Measurements from ENCODE around the gene SCN4A. TPM values are rescaled to one million over a fixed set of nuclear protein-coding genes. Genes with fewer than 3 reads are reported as not detected.

The SCN4A gene
- total RNA-seq, 1 donor from 2014 or later, result not detected

DNA sequence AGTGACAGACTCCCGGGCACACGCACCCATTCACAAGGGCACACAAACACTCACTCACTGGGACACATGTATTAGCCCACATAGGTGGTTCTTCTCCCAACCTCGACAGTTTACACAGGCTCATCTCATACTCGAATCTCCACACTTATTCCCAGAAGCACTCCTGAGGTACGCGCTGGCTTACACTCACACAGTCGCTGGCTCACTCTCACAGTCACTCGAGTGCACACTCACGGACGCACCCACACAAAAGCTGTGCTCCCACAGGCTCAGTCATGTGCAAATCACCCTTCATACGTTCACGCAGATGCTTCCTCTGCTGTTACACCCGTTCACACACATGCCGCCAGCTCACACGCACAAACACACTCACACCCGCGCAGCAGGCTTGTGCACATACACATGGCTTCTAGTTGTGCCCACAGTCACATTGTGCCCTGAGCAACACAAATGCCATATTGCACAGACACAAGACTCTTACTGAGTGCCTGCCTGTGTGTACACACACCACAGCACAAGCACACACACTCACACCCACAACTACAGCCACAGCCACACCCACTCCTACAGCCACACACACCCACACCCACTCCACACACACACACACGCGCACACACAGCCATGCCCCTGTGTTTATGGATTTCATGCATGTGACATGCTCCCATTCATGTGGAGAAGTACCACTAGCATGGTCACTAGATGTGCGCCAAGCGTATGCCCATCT lies 17.1 kb upstream of the SCN4A start:
- no peaks in the 10 kb centered on the region for H3K9me3 Mint-ChIP-seq (ENCODE audit: unreplicated experiment)
- no peak for DNase-seq (ENCODE audit: extremely low spot score, unreplicated experiment)
- peaks cover 42% of the 10 kb centered on the region for H3K27me3 Mint-ChIP-seq (ENCODE audit: unreplicated experiment)
- H3K4me3 Mint-ChIP-seq (ENCODE audit: unreplicated experiment), result no peak overlapping the region
- no peaks in the 10 kb centered on the region for H3K36me3 Mint-ChIP-seq (ENCODE audit: unreplicated experiment)
- peaks cover 2% of the 10 kb centered on the region for H3K4me1 Mint-ChIP-seq (ENCODE audit: unreplicated experiment)
- no peak overlapping the region for H3K27ac Mint-ChIP-seq (ENCODE audit: unreplicated experiment)
- TF ChIP-seq, protein P1, sequence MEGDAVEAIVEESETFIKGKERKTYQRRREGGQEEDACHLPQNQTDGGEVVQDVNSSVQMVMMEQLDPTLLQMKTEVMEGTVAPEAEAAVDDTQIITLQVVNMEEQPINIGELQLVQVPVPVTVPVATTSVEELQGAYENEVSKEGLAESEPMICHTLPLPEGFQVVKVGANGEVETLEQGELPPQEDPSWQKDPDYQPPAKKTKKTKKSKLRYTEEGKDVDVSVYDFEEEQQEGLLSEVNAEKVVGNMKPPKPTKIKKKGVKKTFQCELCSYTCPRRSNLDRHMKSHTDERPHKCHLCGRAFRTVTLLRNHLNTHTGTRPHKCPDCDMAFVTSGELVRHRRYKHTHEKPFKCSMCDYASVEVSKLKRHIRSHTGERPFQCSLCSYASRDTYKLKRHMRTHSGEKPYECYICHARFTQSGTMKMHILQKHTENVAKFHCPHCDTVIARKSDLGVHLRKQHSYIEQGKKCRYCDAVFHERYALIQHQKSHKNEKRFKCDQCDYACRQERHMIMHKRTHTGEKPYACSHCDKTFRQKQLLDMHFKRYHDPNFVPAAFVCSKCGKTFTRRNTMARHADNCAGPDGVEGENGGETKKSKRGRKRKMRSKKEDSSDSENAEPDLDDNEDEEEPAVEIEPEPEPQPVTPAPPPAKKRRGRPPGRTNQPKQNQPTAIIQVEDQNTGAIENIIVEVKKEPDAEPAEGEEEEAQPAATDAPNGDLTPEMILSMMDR (IDR thresholded peaks at IDR 0.05), result no peak

DNA sequence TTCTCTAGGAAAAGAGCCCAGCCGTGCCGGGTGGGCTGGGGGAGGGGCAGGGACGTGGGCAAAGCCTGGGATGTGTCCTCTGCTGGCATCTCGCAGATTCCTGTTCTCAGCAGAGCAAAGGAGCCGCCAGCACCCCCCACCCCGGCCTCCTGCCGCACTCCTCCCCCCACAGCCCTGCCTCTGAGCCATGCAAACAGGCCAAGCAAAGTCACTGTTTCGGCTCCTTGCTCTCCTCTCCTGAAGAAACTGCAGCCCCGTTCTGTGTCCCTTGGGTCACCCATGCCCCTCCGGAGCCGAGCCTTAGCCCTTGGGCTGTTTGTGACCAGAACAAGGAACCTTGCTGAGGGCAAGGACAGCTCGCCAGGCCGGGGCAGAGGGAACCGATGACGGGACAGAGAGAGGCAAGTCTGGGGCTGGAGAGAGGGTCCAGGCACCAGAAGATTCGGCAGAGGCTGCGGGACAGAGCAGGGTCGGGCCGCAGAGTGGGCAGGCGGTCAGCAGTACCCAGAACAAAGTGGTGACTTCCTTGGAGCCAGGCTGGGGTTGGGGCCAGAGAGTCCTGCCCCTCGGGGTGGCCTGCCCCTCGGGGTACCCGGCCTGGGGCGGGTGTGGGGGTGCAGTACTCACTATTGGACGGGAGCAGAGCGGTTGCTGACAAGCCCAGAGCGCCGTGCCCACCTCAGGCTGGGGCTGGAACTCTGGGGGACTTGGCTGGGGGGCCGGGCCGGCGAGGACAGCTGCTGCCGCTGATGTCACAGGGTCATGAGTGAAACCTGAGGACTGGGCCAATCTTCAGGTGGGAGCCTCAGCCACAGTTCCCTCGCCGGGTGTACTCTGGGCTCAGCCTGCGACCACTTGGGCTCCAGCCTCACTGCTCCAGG lies 16.3 kb upstream of the SCN4A start:
- H3K36me3 Mint-ChIP-seq (ENCODE audit: unreplicated experiment), result no peaks in the 10 kb centered on the region
- H3K27me3 Mint-ChIP-seq (ENCODE audit: unreplicated experiment), result peaks cover 34% of the 10 kb centered on the region
- DNase-seq (ENCODE audit: extremely low spot score, unreplicated experiment), result no peak
- no peak overlapping the region for H3K4me3 Mint-ChIP-seq (ENCODE audit: unreplicated experiment)
- H3K27ac Mint-ChIP-seq (ENCODE audit: unreplicated experiment), result no peak overlapping the region
- TF ChIP-seq, protein P1 (IDR thresholded peaks at IDR 0.05), result no peak
- peaks cover 2% of the 10 kb centered on the region for H3K4me1 Mint-ChIP-seq (ENCODE audit: unreplicated experiment)
- no peaks in the 10 kb centered on the region for H3K9me3 Mint-ChIP-seq (ENCODE audit: unreplicated experiment)

DNA sequence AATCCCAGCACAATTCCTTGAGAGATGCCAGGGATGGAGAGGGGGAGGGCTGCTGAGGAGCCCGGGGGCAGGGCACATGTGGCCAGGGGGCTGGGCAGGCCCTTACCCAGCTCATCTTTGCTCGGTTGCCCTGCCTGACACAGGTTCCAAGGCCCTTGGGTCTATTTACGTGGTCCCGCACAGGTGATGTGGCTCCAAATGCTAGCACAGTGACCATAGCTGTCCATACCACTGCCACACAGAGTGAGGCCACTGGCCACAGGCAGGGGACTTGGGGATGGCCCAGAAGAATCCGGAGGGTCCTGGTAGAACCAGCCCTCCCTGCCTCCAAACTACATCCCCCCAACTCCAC lies 15.4 kb upstream of the SCN4A start:
- H3K36me3 Mint-ChIP-seq (ENCODE audit: unreplicated experiment), result no peaks in the 10 kb centered on the region
- H3K4me3 Mint-ChIP-seq (ENCODE audit: unreplicated experiment), result no peak overlapping the region
- H3K4me1 Mint-ChIP-seq (ENCODE audit: unreplicated experiment), result peaks cover 2% of the 10 kb centered on the region
- peaks cover under 1% of the 10 kb centered on the region for H3K9me3 Mint-ChIP-seq (ENCODE audit: unreplicated experiment)
- TF ChIP-seq, protein P1 (IDR thresholded peaks at IDR 0.05), result no peak
- no peak for DNase-seq (ENCODE audit: extremely low spot score, unreplicated experiment)
- no peak overlapping the region for H3K27ac Mint-ChIP-seq (ENCODE audit: unreplicated experiment)
- H3K27me3 Mint-ChIP-seq (ENCODE audit: unreplicated experiment), result peaks cover 28% of the 10 kb centered on the region

DNA sequence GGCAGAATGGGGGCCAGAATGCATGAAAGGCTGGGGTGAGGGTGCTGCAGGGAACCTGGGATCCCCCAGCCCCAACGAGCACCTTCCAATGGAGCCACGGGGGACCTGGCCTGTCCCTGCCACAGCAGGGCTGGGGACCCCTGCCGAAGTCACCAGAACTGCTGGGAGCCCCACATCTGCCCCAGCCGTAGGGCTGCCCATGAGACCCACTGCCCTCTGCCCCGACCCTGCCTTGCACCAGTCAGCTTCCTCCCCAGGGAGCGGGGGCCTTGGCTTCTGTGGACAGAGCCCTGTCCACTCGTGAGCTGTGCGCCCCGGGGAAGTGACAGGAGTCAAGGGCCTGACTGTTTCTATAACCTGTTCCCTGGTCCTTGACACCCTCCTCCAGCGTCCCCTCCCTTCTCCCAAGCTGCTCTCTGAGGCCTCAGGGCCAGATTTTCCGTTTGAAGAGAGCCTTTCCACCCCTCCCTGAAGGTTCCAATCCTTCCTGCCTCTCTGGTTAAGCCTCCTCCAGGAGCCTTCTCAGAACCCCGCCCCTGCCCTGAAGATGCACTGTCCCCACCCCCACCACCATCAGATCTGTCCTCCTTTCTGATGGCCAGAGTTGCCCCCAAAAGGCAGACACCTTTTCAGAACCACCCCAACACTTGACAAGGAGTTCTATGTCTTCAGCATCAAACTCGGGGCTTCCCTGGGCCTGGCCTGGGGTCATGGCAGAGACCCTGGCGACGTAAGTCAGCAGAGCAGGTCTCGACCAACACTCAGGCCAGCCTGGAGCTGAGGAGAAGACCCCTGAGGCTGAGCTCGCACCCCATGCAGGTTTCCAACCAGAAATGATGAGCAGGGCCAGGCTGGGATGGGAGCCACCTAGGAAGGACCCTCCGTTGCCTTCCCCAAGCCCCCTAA lies 14.8 kb upstream of the SCN4A start:
- no peak for DNase-seq (ENCODE audit: extremely low spot score, unreplicated experiment)
- Mint-ChIP-seq H3K4me1 (ENCODE audit: unreplicated experiment) (peaks cover 2% of the 10 kb centered on the region), H3K36me3 (ENCODE audit: unreplicated experiment) (no peaks in the 10 kb centered on the region), H3K27ac (ENCODE audit: unreplicated experiment) (no peak overlapping the region), H3K27me3 (ENCODE audit: unreplicated experiment) (peaks cover 25% of the 10 kb centered on the region), H3K4me3 (ENCODE audit: unreplicated experiment) (no peak overlapping the region), H3K9me3 (ENCODE audit: unreplicated experiment) (peaks cover 6% of the 10 kb centered on the region)
- TF ChIP-seq, protein P1 (IDR thresholded peaks at IDR 0.05), result no peak
